WTC11 (cell line): ENCODE measurements around the gene HIPK2. TPM values are rescaled to one million over a fixed set of nuclear protein-coding genes. Genes with fewer than 3 reads are reported as not detected.

Source experiments
- ATAC-seq: fragments of 200-7000 bp; cut with Tn5 transposase; 2 replicates; pipeline ENCODE4 v1.10.0; 2021; ENCODE audit warnings: mild to moderate bottlenecking, moderate library complexity
- CTCF ChIA-PET: fragments of 300-600 bp; sonication (Branson Sonifier 250); formaldehyde crosslinking; loops from one replicate; lab custom pipeline; 2021; ENCODE audit warnings: antibody characterized with exemption; lab: Charles Lee
- POLR2A ChIA-PET: fragments of 350-600 bp; sonication (Branson Sonifier 250); formaldehyde crosslinking; loops from one replicate; lab custom pipeline; 2021; ENCODE audit warnings: antibody characterized with exemption; lab: Charles Lee
- DNase-seq: peaks from one replicate; pipeline ENCODE4 v3.0.0; 2021; ENCODE audit warnings: low spot score
- H3K27ac Mint-ChIP-seq: 2 replicates; pipeline ENCODE4 v1.8.0; 2021; ENCODE audit warnings: mixed read lengths
- H3K27me3 Mint-ChIP-seq: 2 replicates; pipeline ENCODE4 v1.8.0; 2021; ENCODE audit warnings: low read depth, mild to moderate bottlenecking, moderate library complexity, mixed read lengths
- H3K36me3 Mint-ChIP-seq: 2 replicates; pipeline ENCODE4 v1.8.0; 2021; ENCODE audit warnings: mixed read lengths
- H3K4me1 Mint-ChIP-seq: 2 replicates; pipeline ENCODE4 v1.8.0; 2022; ENCODE audit warnings: mixed read lengths
- H3K4me3 Mint-ChIP-seq: 2 replicates; pipeline ENCODE4 v1.8.0; 2021; ENCODE audit warnings: mild to moderate bottlenecking, moderate library complexity, mixed read lengths
- H3K9me3 Mint-ChIP-seq: 2 replicates; pipeline ENCODE4 v1.8.0; 2021; ENCODE audit warnings: mixed read lengths
- CREM ChIP-seq: sonication (generic); formaldehyde crosslinking; IDR thresholded peaks from 2 replicates; pipeline ENCODE4 v1.8.1; 2022; ENCODE audit warnings: mild to moderate bottlenecking, missing genetic modification reagents, moderate library complexity
- EMX1 ChIP-seq: fragments of 250-450 bp; sonication (Bioruptor Pico); IDR thresholded peaks from 2 replicates; pipeline ENCODE4 v1.8.0; 2021; ENCODE audit warnings: mild to moderate bottlenecking
- FOXJ3 ChIP-seq: sonication (generic); formaldehyde crosslinking; IDR thresholded peaks from 2 replicates; pipeline ENCODE4 v1.9.0; 2021; ENCODE audit warnings: missing genetic modification reagents, mild to moderate bottlenecking, borderline replicate concordance
- GABPB1 ChIP-seq: sonication (generic); formaldehyde crosslinking; IDR thresholded peaks from 2 replicates; pipeline ENCODE4 v1.8.1; 2023; ENCODE audit warnings: mild to moderate bottlenecking, missing genetic modification reagents
- HMGA2 ChIP-seq: fragments of 250-450 bp; sonication (Bioruptor Pico); IDR thresholded peaks from 2 replicates; pipeline ENCODE4 v1.4.0; 2021; ENCODE audit warnings: mild to moderate bottlenecking, moderate library complexity
- JUN ChIP-seq: sonication (generic); formaldehyde crosslinking; IDR thresholded peaks from 2 replicates; pipeline ENCODE4 v1.8.0; 2023; ENCODE audit warnings: mild to moderate bottlenecking, missing genetic modification reagents
- KAT7 ChIP-seq: sonication (generic); formaldehyde crosslinking; IDR thresholded peaks from 2 replicates; pipeline ENCODE4 v1.8.1; 2023; ENCODE audit warnings: missing genetic modification reagents, mild to moderate bottlenecking, borderline replicate concordance
- NR2C2 ChIP-seq: sonication (generic); formaldehyde crosslinking; IDR thresholded peaks from 2 replicates; pipeline ENCODE4 v1.8.0; 2022; ENCODE audit warnings: mild to moderate bottlenecking, missing genetic modification reagents
- RORB ChIP-seq: fragments of 250-450 bp; sonication (Bioruptor Pico); IDR thresholded peaks from 2 replicates; pipeline ENCODE4 v1.9.0; 2021; ENCODE audit warnings: mild to moderate bottlenecking
- SMAD4 ChIP-seq: sonication (generic); formaldehyde crosslinking; IDR thresholded peaks from 2 replicates; pipeline ENCODE4 v1.8.0; 2022; ENCODE audit warnings: mild to moderate bottlenecking, missing genetic modification reagents
- SP1 ChIP-seq: sonication (generic); formaldehyde crosslinking; conservative IDR thresholded peaks from 2 replicates; pipeline ENCODE4 v1.8.1; 2022; ENCODE audit warnings: missing genetic modification reagents
- TEAD4 ChIP-seq: sonication (generic); formaldehyde crosslinking; IDR thresholded peaks from 2 replicates; pipeline ENCODE4 v1.8.0; 2022; ENCODE audit warnings: mild to moderate bottlenecking, missing genetic modification reagents
- ZBTB21 ChIP-seq: sonication (generic); formaldehyde crosslinking; IDR thresholded peaks from 2 replicates; pipeline ENCODE4 v1.8.1; 2023; ENCODE audit warnings: mild to moderate bottlenecking, missing genetic modification reagents, borderline replicate concordance
- ZNF263 ChIP-seq: sonication (generic); formaldehyde crosslinking; IDR thresholded peaks from 2 replicates; pipeline ENCODE4 v1.8.1; 2022; ENCODE audit warnings: low read depth, mild to moderate bottlenecking, moderate library complexity, missing genetic modification reagents
- ZNF423 ChIP-seq: fragments of 250-450 bp; sonication (Bioruptor Pico); IDR thresholded peaks from 2 replicates; pipeline ENCODE4 v2.1.2; 2022; ENCODE audit warnings: mild to moderate bottlenecking, moderate library complexity
- ZNF512 ChIP-seq: sonication (generic); formaldehyde crosslinking; IDR thresholded peaks from 2 replicates; pipeline ENCODE4 v1.8.1; 2022; ENCODE audit warnings: missing genetic modification reagents, borderline replicate concordance
- total RNA-seq: library from RNA; stranded (reverse); gene quantifications from 3 replicates; pipeline ENCODE4 v1.2.3, GENCODE V29; 2021
- TF ChIP-seq, protein P1 (sequence below): sonication (generic); formaldehyde crosslinking; IDR thresholded peaks from 2 replicates; pipeline ENCODE4 v1.8.1; 2023; ENCODE audit warnings: mild to moderate bottlenecking, missing genetic modification reagents, borderline replicate concordance
- TF ChIP-seq, protein P2 (sequence below): sonication (generic); formaldehyde crosslinking; IDR thresholded peaks from 2 replicates; pipeline ENCODE4 v1.8.0; 2023; ENCODE audit warnings: missing genetic modification reagents, mild to moderate bottlenecking, borderline replicate concordance
- TF ChIP-seq, protein P3 (sequence below): sonication (generic); formaldehyde crosslinking; IDR thresholded peaks from 2 replicates; pipeline ENCODE4 v1.8.0; 2022; ENCODE audit warnings: mild to moderate bottlenecking, missing genetic modification reagents
- TF ChIP-seq, protein P4 (sequence below): sonication (generic); formaldehyde crosslinking; IDR thresholded peaks from 2 replicates; pipeline ENCODE4 v1.8.1; 2022; ENCODE audit warnings: low read depth, missing genetic modification reagents, borderline replicate concordance

The HIPK2 gene
- total RNA-seq, 1 experiment from 2014 or later = 25.3 TPM

GRCh38 chr7:139797607-139798006, 19.8 kb upstream of the HIPK2 start (continued):
- TF ChIP-seq HMGA2 = no peak

- no peak for ATAC-seq
- Mint-ChIP-seq H3K27ac (no peak overlapping the region), H3K4me1 (no peaks in the 10 kb centered on the region), H3K27me3 (no peaks in the 10 kb centered on the region; the same call in 1 of the 2 replicates), H3K36me3 (peaks cover 3% of the 10 kb centered on the region; the same call in 1 of the 2 replicates), H3K4me3 (no peak overlapping the region), H3K9me3 (peaks cover 4% of the 10 kb centered on the region)
- DNase-seq = no peak
- TF ChIP-seq ZNF512 (CRISPR knock-in tag) = no peak
- TF ChIP-seq, protein P1, sequence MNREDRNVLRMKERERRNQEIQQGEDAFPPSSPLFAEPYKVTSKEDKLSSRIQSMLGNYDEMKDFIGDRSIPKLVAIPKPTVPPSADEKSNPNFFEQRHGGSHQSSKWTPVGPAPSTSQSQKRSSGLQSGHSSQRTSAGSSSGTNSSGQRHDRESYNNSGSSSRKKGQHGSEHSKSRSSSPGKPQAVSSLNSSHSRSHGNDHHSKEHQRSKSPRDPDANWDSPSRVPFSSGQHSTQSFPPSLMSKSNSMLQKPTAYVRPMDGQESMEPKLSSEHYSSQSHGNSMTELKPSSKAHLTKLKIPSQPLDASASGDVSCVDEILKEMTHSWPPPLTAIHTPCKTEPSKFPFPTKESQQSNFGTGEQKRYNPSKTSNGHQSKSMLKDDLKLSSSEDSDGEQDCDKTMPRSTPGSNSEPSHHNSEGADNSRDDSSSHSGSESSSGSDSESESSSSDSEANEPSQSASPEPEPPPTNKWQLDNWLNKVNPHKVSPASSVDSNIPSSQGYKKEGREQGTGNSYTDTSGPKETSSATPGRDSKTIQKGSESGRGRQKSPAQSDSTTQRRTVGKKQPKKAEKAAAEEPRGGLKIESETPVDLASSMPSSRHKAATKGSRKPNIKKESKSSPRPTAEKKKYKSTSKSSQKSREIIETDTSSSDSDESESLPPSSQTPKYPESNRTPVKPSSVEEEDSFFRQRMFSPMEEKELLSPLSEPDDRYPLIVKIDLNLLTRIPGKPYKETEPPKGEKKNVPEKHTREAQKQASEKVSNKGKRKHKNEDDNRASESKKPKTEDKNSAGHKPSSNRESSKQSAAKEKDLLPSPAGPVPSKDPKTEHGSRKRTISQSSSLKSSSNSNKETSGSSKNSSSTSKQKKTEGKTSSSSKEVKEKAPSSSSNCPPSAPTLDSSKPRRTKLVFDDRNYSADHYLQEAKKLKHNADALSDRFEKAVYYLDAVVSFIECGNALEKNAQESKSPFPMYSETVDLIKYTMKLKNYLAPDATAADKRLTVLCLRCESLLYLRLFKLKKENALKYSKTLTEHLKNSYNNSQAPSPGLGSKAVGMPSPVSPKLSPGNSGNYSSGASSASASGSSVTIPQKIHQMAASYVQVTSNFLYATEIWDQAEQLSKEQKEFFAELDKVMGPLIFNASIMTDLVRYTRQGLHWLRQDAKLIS (CRISPR knock-in tag) = no peak
- no peak for TF ChIP-seq TEAD4 (CRISPR knock-in tag)
- no peak for TF ChIP-seq FOXJ3 (CRISPR knock-in tag)
- ChIA-PET CTCF (no interaction called here), POLR2A (no interaction called here)
These were observed 13.5 kb upstream of the HIPK2 start for GRCh38 chr7:139791316-139791715.

- ChIA-PET CTCF (interaction anchor here (1.1 to 2.2 kb wide), 2 partner anchors 139 to 226 kb away, joined by 3 to 6 read pairs; no protein-coding TSS in a partner anchor), POLR2A (no interaction called here)
- Mint-ChIP-seq H3K9me3 (no peaks in the 10 kb centered on the region), H3K27me3 (peaks cover 16% of the 10 kb centered on the region), H3K4me1 (no peaks in the 10 kb centered on the region), H3K36me3 (no peaks in the 10 kb centered on the region), H3K4me3 (no peak overlapping the region), H3K27ac (no peak overlapping the region)
- ATAC-seq = no peak
- DNase-seq = no peak
- no peak for TF ChIP-seq JUN
- TF ChIP-seq SMAD4 (CRISPR knock-in tag) = no peak
- TF ChIP-seq ZNF423 (CRISPR knock-in tag) = no peak
- TF ChIP-seq, protein P2, sequence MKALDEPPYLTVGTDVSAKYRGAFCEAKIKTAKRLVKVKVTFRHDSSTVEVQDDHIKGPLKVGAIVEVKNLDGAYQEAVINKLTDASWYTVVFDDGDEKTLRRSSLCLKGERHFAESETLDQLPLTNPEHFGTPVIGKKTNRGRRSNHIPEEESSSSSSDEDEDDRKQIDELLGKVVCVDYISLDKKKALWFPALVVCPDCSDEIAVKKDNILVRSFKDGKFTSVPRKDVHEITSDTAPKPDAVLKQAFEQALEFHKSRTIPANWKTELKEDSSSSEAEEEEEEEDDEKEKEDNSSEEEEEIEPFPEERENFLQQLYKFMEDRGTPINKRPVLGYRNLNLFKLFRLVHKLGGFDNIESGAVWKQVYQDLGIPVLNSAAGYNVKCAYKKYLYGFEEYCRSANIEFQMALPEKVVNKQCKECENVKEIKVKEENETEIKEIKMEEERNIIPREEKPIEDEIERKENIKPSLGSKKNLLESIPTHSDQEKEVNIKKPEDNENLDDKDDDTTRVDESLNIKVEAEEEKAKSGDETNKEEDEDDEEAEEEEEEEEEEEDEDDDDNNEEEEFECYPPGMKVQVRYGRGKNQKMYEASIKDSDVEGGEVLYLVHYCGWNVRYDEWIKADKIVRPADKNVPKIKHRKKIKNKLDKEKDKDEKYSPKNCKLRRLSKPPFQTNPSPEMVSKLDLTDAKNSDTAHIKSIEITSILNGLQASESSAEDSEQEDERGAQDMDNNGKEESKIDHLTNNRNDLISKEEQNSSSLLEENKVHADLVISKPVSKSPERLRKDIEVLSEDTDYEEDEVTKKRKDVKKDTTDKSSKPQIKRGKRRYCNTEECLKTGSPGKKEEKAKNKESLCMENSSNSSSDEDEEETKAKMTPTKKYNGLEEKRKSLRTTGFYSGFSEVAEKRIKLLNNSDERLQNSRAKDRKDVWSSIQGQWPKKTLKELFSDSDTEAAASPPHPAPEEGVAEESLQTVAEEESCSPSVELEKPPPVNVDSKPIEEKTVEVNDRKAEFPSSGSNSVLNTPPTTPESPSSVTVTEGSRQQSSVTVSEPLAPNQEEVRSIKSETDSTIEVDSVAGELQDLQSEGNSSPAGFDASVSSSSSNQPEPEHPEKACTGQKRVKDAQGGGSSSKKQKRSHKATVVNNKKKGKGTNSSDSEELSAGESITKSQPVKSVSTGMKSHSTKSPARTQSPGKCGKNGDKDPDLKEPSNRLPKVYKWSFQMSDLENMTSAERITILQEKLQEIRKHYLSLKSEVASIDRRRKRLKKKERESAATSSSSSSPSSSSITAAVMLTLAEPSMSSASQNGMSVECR (CRISPR knock-in tag) = no peak
- TF ChIP-seq RORB (CRISPR knock-in tag) = no peak
- no peak for TF ChIP-seq KAT7 (CRISPR knock-in tag)
- TF ChIP-seq, protein P3, sequence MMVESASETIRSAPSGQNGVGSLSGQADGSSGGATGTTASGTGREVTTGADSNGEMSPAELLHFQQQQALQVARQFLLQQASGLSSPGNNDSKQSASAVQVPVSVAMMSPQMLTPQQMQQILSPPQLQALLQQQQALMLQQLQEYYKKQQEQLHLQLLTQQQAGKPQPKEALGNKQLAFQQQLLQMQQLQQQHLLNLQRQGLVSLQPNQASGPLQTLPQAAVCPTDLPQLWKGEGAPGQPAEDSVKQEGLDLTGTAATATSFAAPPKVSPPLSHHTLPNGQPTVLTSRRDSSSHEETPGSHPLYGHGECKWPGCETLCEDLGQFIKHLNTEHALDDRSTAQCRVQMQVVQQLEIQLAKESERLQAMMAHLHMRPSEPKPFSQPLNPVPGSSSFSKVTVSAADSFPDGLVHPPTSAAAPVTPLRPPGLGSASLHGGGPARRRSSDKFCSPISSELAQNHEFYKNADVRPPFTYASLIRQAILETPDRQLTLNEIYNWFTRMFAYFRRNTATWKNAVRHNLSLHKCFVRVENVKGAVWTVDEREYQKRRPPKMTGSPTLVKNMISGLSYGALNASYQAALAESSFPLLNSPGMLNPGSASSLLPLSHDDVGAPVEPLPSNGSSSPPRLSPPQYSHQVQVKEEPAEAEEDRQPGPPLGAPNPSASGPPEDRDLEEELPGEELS (CRISPR knock-in tag) = no peak
- no peak for TF ChIP-seq ZNF263 (CRISPR knock-in tag)
- TF ChIP-seq SP1 = no peak
- TF ChIP-seq CREM (CRISPR knock-in tag) = no peak
- TF ChIP-seq NR2C2 (CRISPR knock-in tag) = no peak
- TF ChIP-seq GABPB1 (CRISPR knock-in tag) = no peak
- no peak for TF ChIP-seq EMX1 (CRISPR knock-in tag)
- TF ChIP-seq, protein P4, sequence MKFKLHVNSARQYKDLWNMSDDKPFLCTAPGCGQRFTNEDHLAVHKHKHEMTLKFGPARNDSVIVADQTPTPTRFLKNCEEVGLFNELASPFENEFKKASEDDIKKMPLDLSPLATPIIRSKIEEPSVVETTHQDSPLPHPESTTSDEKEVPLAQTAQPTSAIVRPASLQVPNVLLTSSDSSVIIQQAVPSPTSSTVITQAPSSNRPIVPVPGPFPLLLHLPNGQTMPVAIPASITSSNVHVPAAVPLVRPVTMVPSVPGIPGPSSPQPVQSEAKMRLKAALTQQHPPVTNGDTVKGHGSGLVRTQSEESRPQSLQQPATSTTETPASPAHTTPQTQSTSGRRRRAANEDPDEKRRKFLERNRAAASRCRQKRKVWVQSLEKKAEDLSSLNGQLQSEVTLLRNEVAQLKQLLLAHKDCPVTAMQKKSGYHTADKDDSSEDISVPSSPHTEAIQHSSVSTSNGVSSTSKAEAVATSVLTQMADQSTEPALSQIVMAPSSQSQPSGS = no peak
- TF ChIP-seq ZBTB21 (CRISPR knock-in tag) = no peak
- no peak for TF ChIP-seq HMGA2
These were observed 6.8 kb upstream of the HIPK2 start for GRCh38 chr7:139784648-139785047.
